ENCODE results near the gene CTSO. TPM values are rescaled to one million over a fixed set of nuclear protein-coding genes. Genes with fewer than 3 reads are reported as not detected.

CTSO gene
- total and polyA plus RNA-seq, 4 donors = 8.0 to 58.3 (median 15.2) TPM

DNA sequence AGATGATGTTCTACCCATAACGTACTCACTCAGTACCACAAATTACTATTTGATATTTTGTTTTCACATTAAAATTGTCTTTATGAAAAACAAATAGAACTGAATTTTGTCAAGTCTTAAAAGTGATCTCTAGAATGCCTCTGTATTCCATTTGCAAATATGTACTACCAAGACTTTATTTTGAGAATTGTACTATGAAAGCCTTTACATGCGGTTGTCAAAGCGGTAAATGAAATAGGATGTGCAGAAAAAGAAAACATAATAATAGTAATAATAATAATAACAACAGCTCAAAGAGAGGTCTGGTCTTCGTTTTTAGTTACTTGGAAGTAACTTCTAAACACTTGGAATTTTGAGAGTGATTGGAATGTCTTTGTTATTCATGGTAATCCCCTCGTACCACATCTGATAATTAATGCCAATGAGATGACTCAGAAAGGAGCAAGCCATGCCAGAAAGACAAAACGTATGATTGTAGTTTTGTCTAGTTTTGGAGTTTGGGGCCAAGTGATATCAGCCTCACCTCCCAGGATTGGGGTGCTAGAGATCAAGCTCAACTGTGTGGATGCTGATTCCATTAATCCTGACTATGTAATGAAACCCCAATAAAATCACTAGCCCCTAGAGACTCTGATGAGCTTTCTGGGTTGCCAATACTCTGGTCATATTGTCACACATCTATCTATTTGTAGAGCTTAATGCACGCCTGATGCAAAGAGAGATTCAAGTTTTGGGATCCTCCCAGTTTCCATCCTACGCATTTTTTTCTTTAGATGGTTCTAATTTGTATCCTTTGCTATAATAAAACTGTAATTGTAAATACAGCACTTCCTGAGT lies 20.2 kb upstream of the CTSO start:
- DNase-seq (no peak), ATAC-seq (ENCODE audit: insufficient read depth, low FRiP score) (no peak)
- 65 to 79% methylated on average over 8 of the region's 8 CpGs for WGBS, 2 donors
- no peaks in the 10 kb centered on the region for H3K27me3 ChIP-seq (ENCODE audit: control insufficient read depth in 3 of 3, insufficient read depth in 3 of 3, low read length in 2 of 3)
- TF ChIP-seq, protein P1, sequence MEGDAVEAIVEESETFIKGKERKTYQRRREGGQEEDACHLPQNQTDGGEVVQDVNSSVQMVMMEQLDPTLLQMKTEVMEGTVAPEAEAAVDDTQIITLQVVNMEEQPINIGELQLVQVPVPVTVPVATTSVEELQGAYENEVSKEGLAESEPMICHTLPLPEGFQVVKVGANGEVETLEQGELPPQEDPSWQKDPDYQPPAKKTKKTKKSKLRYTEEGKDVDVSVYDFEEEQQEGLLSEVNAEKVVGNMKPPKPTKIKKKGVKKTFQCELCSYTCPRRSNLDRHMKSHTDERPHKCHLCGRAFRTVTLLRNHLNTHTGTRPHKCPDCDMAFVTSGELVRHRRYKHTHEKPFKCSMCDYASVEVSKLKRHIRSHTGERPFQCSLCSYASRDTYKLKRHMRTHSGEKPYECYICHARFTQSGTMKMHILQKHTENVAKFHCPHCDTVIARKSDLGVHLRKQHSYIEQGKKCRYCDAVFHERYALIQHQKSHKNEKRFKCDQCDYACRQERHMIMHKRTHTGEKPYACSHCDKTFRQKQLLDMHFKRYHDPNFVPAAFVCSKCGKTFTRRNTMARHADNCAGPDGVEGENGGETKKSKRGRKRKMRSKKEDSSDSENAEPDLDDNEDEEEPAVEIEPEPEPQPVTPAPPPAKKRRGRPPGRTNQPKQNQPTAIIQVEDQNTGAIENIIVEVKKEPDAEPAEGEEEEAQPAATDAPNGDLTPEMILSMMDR (IDR thresholded peaks at IDR 0.05; ENCODE audit: control extremely low read depth, extremely low read depth) = no peak
- no peaks in the 10 kb centered on the region for H3K36me3 ChIP-seq (ENCODE audit: control insufficient read depth in 4 of 4, insufficient read depth in 4 of 4, low read length in 4 of 4)
- H3K9ac ChIP-seq (ENCODE audit: insufficient read depth in 1 of 2, low read length in 2 of 2) = no peak overlapping the region
- no peak overlapping the region for H3K4me3 ChIP-seq
- H3K4me1 ChIP-seq (ENCODE audit: control insufficient read depth in 5 of 5, insufficient read depth in 5 of 5, low read length in 5 of 5) = no peaks in the 10 kb centered on the region
- H3K9me3 ChIP-seq (ENCODE audit: control insufficient read depth in 4 of 4, insufficient read depth in 3 of 4, low read length in 3 of 4) = no peaks in the 10 kb centered on the region
- no peak overlapping the region for H3K27ac ChIP-seq (ENCODE audit: low read depth in 1 of 2, low read length in 1 of 2)

DNA sequence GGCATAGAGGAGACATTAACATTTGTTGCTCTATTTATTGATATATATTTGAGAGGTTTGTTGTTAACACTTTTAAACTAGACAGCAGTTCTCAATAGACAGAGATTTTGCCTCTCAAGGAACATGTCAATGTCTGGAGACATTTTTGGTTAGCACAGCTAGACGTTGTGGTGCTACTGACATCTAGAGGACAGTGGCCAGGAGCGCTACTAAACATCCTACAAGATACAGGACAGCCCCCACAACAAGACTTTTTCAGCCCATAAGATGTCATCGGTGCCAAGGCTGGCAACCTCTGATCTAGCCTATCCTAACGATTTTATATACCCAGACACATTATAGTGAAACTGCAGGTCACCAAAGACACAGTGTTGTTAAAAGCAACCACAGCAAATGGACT lies 18.4 kb upstream of the CTSO start:
- Histone ChIP-seq H3K9me3 (ENCODE audit: control insufficient read depth in 4 of 4, insufficient read depth in 3 of 4, low read length in 3 of 4) (peaks cover 0 to 3% (median 0%) of the 10 kb centered on the region in 4 donors), H3K4me1 (ENCODE audit: control insufficient read depth in 5 of 5, insufficient read depth in 5 of 5, low read length in 5 of 5) (no peaks in the 10 kb centered on the region), H3K9ac (ENCODE audit: insufficient read depth in 1 of 2, low read length in 2 of 2) (no peak overlapping the region), H3K27ac (ENCODE audit: low read depth in 1 of 2, low read length in 1 of 2) (no peak overlapping the region), H3K36me3 (ENCODE audit: control insufficient read depth in 4 of 4, insufficient read depth in 4 of 4, low read length in 4 of 4) (no peaks in the 10 kb centered on the region), H3K4me3 (no peak overlapping the region), H3K27me3 (ENCODE audit: control insufficient read depth in 3 of 3, insufficient read depth in 3 of 3, low read length in 2 of 3) (no peaks in the 10 kb centered on the region)
- 50 to 54% methylated on average over 4 of the region's 4 CpGs for WGBS, 2 donors
- ATAC-seq (ENCODE audit: insufficient read depth, low FRiP score) = no peak
- peak in 2 of 3 donors; percentile 21 to 30 for DNase-seq
- TF ChIP-seq, protein P1 (IDR thresholded peaks at IDR 0.05; ENCODE audit: control extremely low read depth, extremely low read depth) = no peak

DNA sequence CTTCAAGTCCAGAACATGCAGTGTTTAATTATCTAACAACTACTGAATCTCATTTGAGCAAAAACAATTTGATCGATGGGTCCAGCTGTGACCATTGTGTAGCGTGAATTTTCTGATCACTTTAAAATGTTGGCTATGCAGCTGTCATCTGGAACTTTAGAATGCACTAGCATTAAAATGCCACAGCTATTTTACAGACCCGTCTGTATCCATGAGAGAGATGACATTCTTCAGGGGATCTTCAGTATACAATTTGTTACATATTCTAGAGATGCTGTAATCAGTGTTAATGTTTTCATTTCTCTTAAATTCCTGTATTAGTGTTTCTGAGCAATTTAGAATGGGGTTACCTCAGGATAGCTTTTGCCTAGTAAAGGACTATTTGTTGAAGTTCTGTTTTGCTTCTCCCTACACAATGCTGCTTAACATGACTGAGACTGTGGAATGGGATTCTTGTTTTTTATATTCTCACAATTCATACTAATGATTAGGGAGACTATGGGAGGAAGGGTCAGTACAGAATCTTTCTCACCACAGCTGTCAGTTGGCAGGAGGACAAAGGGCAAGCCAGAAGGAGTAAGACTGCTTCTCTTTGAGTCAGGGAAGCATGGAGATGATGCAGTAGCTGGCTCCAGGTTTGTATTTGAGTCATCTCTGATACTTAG lies 13.2 kb upstream of the CTSO start:
- Histone ChIP-seq H3K9me3 (ENCODE audit: control insufficient read depth in 4 of 4, insufficient read depth in 3 of 4, low read length in 3 of 4) (peaks cover 0 to 3% (median 0%) of the 10 kb centered on the region in 4 donors), H3K4me3 (no peak overlapping the region)
- ATAC-seq (ENCODE audit: insufficient read depth, low FRiP score) = no peak

More for the DNA sequence above, 13.2 kb upstream of the CTSO start:
- no peak for DNase-seq
- Histone ChIP-seq H3K4me1 (ENCODE audit: control insufficient read depth in 5 of 5, insufficient read depth in 5 of 5, low read length in 5 of 5) (peaks cover 0 to 3% (median 0%) of the 10 kb centered on the region in 5 donors), H3K27ac (ENCODE audit: low read depth in 1 of 2, low read length in 1 of 2) (no peak overlapping the region), H3K36me3 (ENCODE audit: control insufficient read depth in 4 of 4, insufficient read depth in 4 of 4, low read length in 4 of 4) (no peaks in the 10 kb centered on the region), H3K9ac (ENCODE audit: insufficient read depth in 1 of 2, low read length in 2 of 2) (no peak overlapping the region), H3K27me3 (ENCODE audit: control insufficient read depth in 3 of 3, insufficient read depth in 3 of 3, low read length in 2 of 3) (no peaks in the 10 kb centered on the region)
- TF ChIP-seq, protein P1 (IDR thresholded peaks at IDR 0.05; ENCODE audit: control extremely low read depth, extremely low read depth) = no peak
- 86 to 88% methylated on average over 3 of the region's 3 CpGs for WGBS, 2 donors

All from lung (tissue), 12 donors.